Measurements from ENCODE around the gene EPC2.

The EPC2 gene

DNA sequence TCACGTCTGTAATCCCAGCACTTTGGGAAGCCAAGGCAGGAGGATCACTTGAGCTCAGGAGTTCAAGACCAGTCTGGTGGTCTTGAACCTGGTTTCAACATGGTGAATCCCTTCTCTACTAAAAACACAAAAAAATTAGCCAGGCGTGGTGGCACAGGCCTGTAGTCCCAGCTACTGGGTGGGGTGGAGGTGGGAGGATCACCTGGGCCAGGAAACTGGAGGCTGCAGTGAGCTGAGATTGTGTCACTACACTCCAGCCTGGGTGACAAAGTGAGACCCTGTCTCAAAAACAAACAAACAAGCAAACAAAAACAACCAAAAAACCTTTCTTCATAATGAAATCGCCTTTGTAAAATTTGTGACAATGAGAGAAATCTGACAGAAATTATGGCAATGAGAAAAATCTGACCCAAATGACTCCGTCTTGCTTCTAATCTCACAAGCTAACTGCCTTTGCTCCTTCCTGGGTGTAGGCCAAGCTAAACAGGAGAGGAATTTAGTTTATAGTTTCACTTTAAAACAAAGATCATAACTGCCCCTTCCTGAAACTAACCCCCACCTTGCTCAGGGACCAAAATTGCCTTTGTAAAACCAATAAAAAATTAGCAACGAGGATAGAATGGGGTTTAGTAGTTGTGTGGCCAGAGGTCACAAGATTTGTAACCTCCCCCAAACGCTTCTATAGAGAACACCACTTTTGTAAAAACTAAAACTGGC, 169.8 kb downstream of the EPC2 start:
- DNase-seq: peak; percentile 65

- DNase-seq: no peak
These were observed 170.4 kb downstream of the EPC2 start for GRCh38 chr2:148814860-148815419.

- no peak for DNase-seq
These were observed 171.6 kb downstream of the EPC2 start for GRCh38 chr2:148816176-148816575.

- peak; percentile 6 for DNase-seq
These were observed 172.7 kb downstream of the EPC2 start for GRCh38 chr2:148817210-148817708.

DNA sequence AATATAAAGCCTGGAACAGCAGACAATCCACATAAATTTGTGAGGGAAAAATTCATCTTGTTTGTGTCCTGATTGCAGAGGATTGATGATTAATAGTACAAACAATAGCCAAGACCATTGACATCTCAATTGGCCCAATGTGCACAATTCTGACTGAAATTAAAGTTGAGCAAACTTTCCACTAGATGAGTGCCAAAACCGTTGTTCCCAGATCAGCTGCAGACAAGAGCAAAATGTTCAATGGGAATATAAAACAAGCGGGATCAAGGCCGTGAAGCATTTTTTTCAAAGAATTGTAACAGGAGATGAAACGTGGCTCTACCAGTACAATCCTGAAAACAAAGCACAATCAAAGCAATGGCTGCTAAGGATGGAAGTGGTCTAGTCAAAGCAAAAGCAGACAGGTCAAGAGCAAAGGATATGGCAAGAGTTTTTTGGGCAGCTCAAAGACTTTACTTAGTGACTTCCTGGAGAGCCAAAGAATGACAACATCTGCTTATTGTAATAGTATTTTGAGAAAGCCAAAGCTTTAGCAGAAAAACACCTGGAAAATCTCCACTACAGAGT, 174.6 kb downstream of the EPC2 start:
- no peak for DNase-seq

GRCh38 chr2:148824190-148824589, 179.6 kb downstream of the EPC2 start:
- DNase-seq: no peak

DNA sequence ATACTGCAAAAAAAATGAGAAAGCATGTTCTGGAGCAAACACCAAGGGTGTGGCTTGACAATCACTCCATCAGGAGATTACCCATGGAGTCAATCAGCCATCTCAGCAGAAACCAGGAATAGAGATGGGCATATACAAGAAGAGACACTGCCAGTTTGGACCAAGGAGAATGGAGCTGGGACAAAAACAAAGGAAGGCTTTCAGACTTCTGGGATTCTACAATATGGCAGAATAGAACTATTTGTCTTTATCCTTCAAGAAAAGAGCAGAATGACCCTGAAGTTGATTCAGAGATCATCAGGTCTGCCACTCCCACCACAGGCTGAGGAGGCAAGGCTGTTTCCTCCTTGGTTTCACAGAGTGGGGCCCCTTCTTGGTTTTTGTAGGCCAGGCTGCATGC, 182.2 kb downstream of the EPC2 start:
- DNase-seq: no peak

DNA sequence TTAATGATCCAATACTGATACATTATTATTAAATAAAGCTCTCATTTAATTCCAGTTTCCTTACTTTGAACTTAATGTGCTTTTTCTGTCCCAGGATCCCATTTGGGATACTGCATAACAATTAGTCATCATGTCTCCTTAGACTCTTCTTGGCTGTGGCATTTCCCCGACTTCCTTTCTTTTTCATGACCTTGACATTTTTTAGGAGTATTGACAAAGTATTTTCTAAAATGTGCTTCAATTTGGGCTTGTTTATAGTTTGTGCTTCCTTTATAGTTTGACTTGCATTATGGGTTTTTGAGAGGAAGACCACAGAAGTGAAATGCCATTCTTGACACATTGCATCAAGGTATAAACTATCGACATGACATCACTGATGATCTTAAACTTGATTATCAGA, 184.4 kb downstream of the EPC2 start:
- no peak for DNase-seq

DNA sequence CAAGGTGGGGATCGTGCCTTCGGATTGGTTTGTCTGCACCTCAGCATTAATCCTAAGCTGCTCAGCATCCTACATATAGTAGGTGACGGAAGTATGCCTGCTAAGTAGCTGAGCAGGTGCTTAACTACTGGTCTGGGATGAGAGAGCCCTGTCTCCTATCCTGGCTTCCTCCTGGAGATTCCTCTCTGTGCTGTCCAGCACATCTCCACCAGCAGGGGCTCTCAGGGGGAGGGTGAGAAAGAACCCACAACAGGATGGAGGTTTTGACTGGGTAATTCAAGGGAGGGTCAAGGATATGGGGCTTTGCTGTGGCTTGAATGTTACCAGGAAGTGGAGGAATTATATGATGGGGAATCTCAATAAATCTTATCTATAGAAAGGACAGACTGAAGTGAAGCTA, 185.1 kb downstream of the EPC2 start:
- DNase-seq: no peak

GRCh38 chr2:148832637-148833036, 188.1 kb downstream of the EPC2 start:
- no peak for DNase-seq

All from fibroblast of skin of back (primary cell).